Transverse colon (tissue), 4 donors: Measurements from ENCODE around the gene VASP. TPM values are rescaled to one million over a fixed set of nuclear protein-coding genes. Genes with fewer than 3 reads are reported as not detected.
A peak's percentile ranks its signal among the peaks of the same experiment; 100 is the strongest.

Experiments
- DNase-seq: peaks from one replicate; pipeline ENCODE4 v3.0.0-alpha.2; 2019
- H3K27ac ChIP-seq, 4 donors: fragments of 200-600 bp; sonication (generic); 2 replicates each; pipeline ENCODE4 v1.5.1; 2016 to 2018; ENCODE audit warnings: inconsistent platforms in 4 of 4
- H3K27me3 ChIP-seq: fragments of 200-600 bp; sonication (generic); 2 replicates; pipeline ENCODE4 v1.5.1; 2017; ENCODE audit warnings: inconsistent platforms
- H3K36me3 ChIP-seq, 4 donors: fragments of 200-600 bp; sonication (generic); 2 replicates each; pipeline ENCODE4 v1.5.1; 2017 to 2019; ENCODE audit warnings: inconsistent platforms in 4 of 4
- H3K4me1 ChIP-seq, 4 donors: fragments of 200-600 bp; sonication (generic); 2 replicates each; pipeline ENCODE4 v1.5.1; 2017 to 2020; ENCODE audit warnings: inconsistent platforms in 4 of 4
- H3K4me3 ChIP-seq, 4 donors: fragments of 200-600 bp; sonication (generic); 1 replicate in 1 of 4; 2 replicates in 3 of 4; pipeline versions ENCODE4 v1.5.1 to v1.6.1; 2017 to 2019; ENCODE audit warnings: inconsistent platforms in 4 of 4
- H3K9me3 ChIP-seq, 2 donors: fragments of 200-600 bp; sonication (generic); 2 replicates each; pipeline ENCODE4 v1.5.1; 2017 to 2019; ENCODE audit warnings: inconsistent platforms in 2 of 2
- CTCF ChIP-seq, 5 experiments: fragments of 200-600 bp in 3 of 5; fragments of 450-650 bp in 2 of 5; sonication (generic) in 3 of 5; IDR thresholded peaks; 1 replicate in 2 of 5; 2 replicates in 3 of 5; pipeline ENCODE4 v1.5.1; 2016 to 2017; ENCODE audit warnings: antibody characterized with exemption in 5 of 5, inconsistent platforms in 3 of 5, mild to moderate bottlenecking in 2 of 5, moderate library complexity in 1 of 5
- EP300 ChIP-seq: sonication (generic); formaldehyde crosslinking; IDR thresholded peaks from one replicate; pipeline ENCODE4 v1.6.1; 2017; ENCODE audit warnings: antibody characterized with exemption, low read depth
- POLR2A ChIP-seq: fragments of 450-650 bp; IDR thresholded peaks from one replicate; pipeline ENCODE4 v1.6.1; 2016; ENCODE audit warnings: antibody characterized with exemption, mild to moderate bottlenecking, moderate library complexity
- POLR2AphosphoS5 ChIP-seq, 3 donors: sonication (generic); formaldehyde crosslinking; IDR thresholded peaks; one replicate each; pipeline ENCODE4 v1.6.1; 2016; ENCODE audit warnings: antibody characterized with exemption in 3 of 3
- WGBS, 2 donors: methylation state at CpG; one replicate each; pipeline ENCODE4 v1.1.5; 2018; ENCODE audit warnings: low coverage in 1 of 2; 5-methylcytosine and 5-hydroxymethylcytosine counted together
- in situ Hi-C, 4 donors: fragments of 200-750 bp; cut with MboI; loops; one replicate each; pipeline versions ENCODE4 v1.15.0 to v1.15.1; 2017; ENCODE audit warnings: low sequenced_read_pairs in 3 of 4, low pct_ligation_motif_present in 1 of 4, low pct_unique_long_range_greater_than_20kb in 1 of 4
- intact Hi-C: fragments of 100-400 bp; cut with DNase I; formaldehyde crosslinking; loops from one replicate; pipeline ENCODE4 v1.15.1; 2023; ENCODE audit warnings: low total_unique reads
- total RNA-seq, 4 donors: library from RNA; depleted of rRNA; stranded (reverse); fragments of >200 nt; gene quantifications; one replicate each; pipeline ENCODE4 v1.1.0, GENCODE V29; 2016

Gene VASP
- total RNA-seq, 4 donors from 2014 or later: 167 to 465 (median 204) TPM

GRCh38 chr19:45463241-45463640, 44.0 kb upstream of the VASP start:
- Histone ChIP-seq H3K4me1 (peaks cover 9 to 12% (median 9%) of the 10 kb centered on the region in 4 donors), H3K27ac (no peak overlapping the region), H3K4me3 (no peak overlapping the region), H3K27me3 (no peaks in the 10 kb centered on the region), H3K36me3 (no peaks in the 10 kb centered on the region), H3K9me3 (no peaks in the 10 kb centered on the region)
- intact Hi-C loops: no loop called here
- 64 to 80% methylated on average over 2 to 4 of the region's 4 CpGs for WGBS, 2 donors
- DNase-seq: no peak
- TF ChIP-seq EP300 (no peak), POLR2AphosphoS5 (IDR thresholded peaks at IDR 0.05) (no peak), POLR2A (no peak), CTCF (IDR thresholded peaks at IDR 0.05) (no peak)
- in situ Hi-C loops: no loop called here

- Histone ChIP-seq H3K27me3 (no peaks in the 10 kb centered on the region), H3K36me3 (no peaks in the 10 kb centered on the region), H3K27ac (no peak overlapping the region), H3K4me3 (no peak overlapping the region), H3K4me1 (peaks cover 15 to 17% (median 16%) of the 10 kb centered on the region in 4 donors), H3K9me3 (no peaks in the 10 kb centered on the region)
- intact Hi-C loops: no loop called here
- DNase-seq: no peak
- WGBS, 2 donors: 79 to 82% methylated on average over 2 of the region's 2 CpGs
- no peak for TF ChIP-seq CTCF (IDR thresholded peaks at IDR 0.05)
- TF ChIP-seq POLR2AphosphoS5 (IDR thresholded peaks at IDR 0.05): no peak
- TF ChIP-seq EP300: no peak
- no peak for TF ChIP-seq POLR2A
- in situ Hi-C loops: no loop called here
These were observed 43.0 kb upstream of the VASP start for GRCh38 chr19:45464274-45464673.

GRCh38 chr19:45464852-45465441, 42.3 kb upstream of the VASP start:
- in situ Hi-C loops: no loop called here

GRCh38 chr19:45467115-45467455, 40.2 kb upstream of the VASP start:
- no peak for DNase-seq
- intact Hi-C loops (no loop called here), in situ Hi-C loops (no loop called here)
- Histone ChIP-seq H3K9me3 (no peaks in the 10 kb centered on the region), H3K4me1 (peaks cover 19 to 28% (median 22%) of the 10 kb centered on the region in 4 donors), H3K4me3 (peak overlapping the region; percentile 27 to 78 (median 54)), H3K27ac (peak overlapping the region; percentile 92 to 98 (median 96)), H3K27me3 (peaks cover 7% of the 10 kb centered on the region), H3K36me3 (no peaks in the 10 kb centered on the region)
- TF ChIP-seq CTCF (IDR thresholded peaks at IDR 0.05) (no peak), POLR2AphosphoS5 (IDR thresholded peaks at IDR 0.05) (no peak), EP300 (no peak), POLR2A (no peak)
- 0 to 1% methylated on average over 6 to 11 of the region's 11 CpGs for WGBS, 2 donors

More at GRCh38 chr19:45464852-45465441, 42.3 kb upstream of the VASP start:
- Histone ChIP-seq H3K4me3 (no peak overlapping the region), H3K36me3 (no peaks in the 10 kb centered on the region), H3K9me3 (no peaks in the 10 kb centered on the region), H3K4me1 (peaks cover 16 to 20% (median 18%) of the 10 kb centered on the region in 4 donors), H3K27me3 (no peaks in the 10 kb centered on the region), H3K27ac (no peak overlapping the region)
- no peak for TF ChIP-seq EP300
- no peak for TF ChIP-seq POLR2AphosphoS5 (IDR thresholded peaks at IDR 0.05)
- no peak for TF ChIP-seq CTCF (IDR thresholded peaks at IDR 0.05)
- no peak for TF ChIP-seq POLR2A
- no peak for DNase-seq
- intact Hi-C loops: no loop called here
- 53% methylated on average over 8 of the region's 8 CpGs; no CpG with 5 or more reads in 1 of the 2 donors for WGBS, 2 donors
